K562 (cell line): Measurements from ENCODE around the gene SLC25A11. TPM values are rescaled to one million over a fixed set of nuclear protein-coding genes. Genes with fewer than 3 reads are reported as not detected.

Experiments
- ATF7 ChIP-seq: fragments of 450-650 bp; IDR thresholded peaks from 2 replicates; pipeline ENCODE4 v1.7.1; 2014; ENCODE audit warnings: mild to moderate bottlenecking, moderate library complexity
- CXXC5 ChIP-seq: fragments of 250-450 bp; sonication (Bioruptor Pico); IDR thresholded peaks from 2 replicates; pipeline ENCODE4 v1.8.0; 2022; ENCODE audit warnings: inconsistent platforms, mild to moderate bottlenecking, moderate library complexity
- FOXM1 ChIP-seq, 2 experiments: fragments of 450-650 bp in 1 of 2; sonication (generic) in 1 of 2; formaldehyde crosslinking in 1 of 2; IDR thresholded peaks; 2 replicates each; pipeline versions ENCODE4 v1.6.1 to v1.9.0; 2017 to 2022; ENCODE audit warnings: low read depth in 2 of 2, mild to moderate bottlenecking in 2 of 2, missing genetic modification reagents in 1 of 2, moderate library complexity in 1 of 2
- GATAD2A ChIP-seq: fragments of 450-650 bp; IDR thresholded peaks from 2 replicates; pipeline ENCODE4 v1.6.1; 2017
- HDAC6 ChIP-seq: IDR thresholded peaks from 2 replicates; pipeline ENCODE4 v1.6.1; 2012; ENCODE audit warnings: low read depth, mild to moderate bottlenecking, control low read depth, inconsistent platforms, low read length, moderate library complexity
- KAT8 ChIP-seq: fragments of 450-650 bp; IDR thresholded peaks from 2 replicates; pipeline ENCODE4 v1.6.1; 2016; ENCODE audit warnings: low read depth, mild to moderate bottlenecking
- RBBP5 ChIP-seq: fragments of 200-600 bp; sonication (generic); IDR thresholded peaks from 2 replicates; pipeline ENCODE4 v1.6.1; 2012; ENCODE audit warnings: borderline replicate concordance, mild to moderate bottlenecking, low read length, control low read depth, inconsistent platforms; ENCODE audit not compliant: insufficient read depth, poor library complexity, severe bottlenecking
- RBM22 ChIP-seq: fragments of 200-400 bp; formaldehyde crosslinking; IDR thresholded peaks from 2 replicates; pipeline ENCODE4 v1.6.1; 2018; ENCODE audit warnings: low read length, low read depth; ENCODE audit not compliant: poor library complexity, severe bottlenecking
- SIN3A ChIP-seq, 2 experiments: fragments of 150-350 bp in 1 of 2; IDR thresholded peaks; 2 replicates each; pipeline ENCODE4 v1.6.1; 2011 to 2016; ENCODE audit warnings: borderline replicate concordance in 2 of 2, low read depth in 2 of 2, low read length in 2 of 2, mild to moderate bottlenecking in 2 of 2, moderate library complexity in 2 of 2; ENCODE audit not compliant: control insufficient read depth in 1 of 2
- SMAD3 ChIP-seq: fragments of 450-650 bp; formaldehyde crosslinking; conservative IDR thresholded peaks from 2 replicates; pipeline ENCODE4 v1.4.0; 2020; ENCODE audit warnings: mild to moderate bottlenecking
- ZBTB40 ChIP-seq, 2 experiments: fragments of 450-650 bp in 1 of 2; sonication (generic) in 1 of 2; formaldehyde crosslinking in 1 of 2; IDR thresholded peaks; 2 replicates each; pipeline versions ENCODE4 v1.7.1 to v1.9.0; 2016 to 2022; ENCODE audit warnings: inconsistent platforms in 1 of 2, mild to moderate bottlenecking in 1 of 2, missing genetic modification reagents in 1 of 2
- ZNF253 ChIP-seq: fragments of 250-450 bp; sonication (Bioruptor Pico); conservative IDR thresholded peaks from 2 replicates; pipeline ENCODE4 v1.6.1; 2021; ENCODE audit warnings: mild to moderate bottlenecking
- ZNF592 ChIP-seq: fragments of 450-650 bp; IDR thresholded peaks from 2 replicates; pipeline ENCODE4 v1.6.1; 2017; ENCODE audit warnings: antibody characterized with exemption, mild to moderate bottlenecking
- polyA plus RNA-seq, 8 experiments: library from polyadenylated mRNA; depleted of rRNA in 4 of 8; stranded (reverse) in 5 of 8; unstranded in 3 of 8; fragments of >200 nt; fragmentation: Nextera tagmentation in 2 of 8; fragmentation: Illumina TruSeq in 1 of 8; extraction: Ambion mirVana in 2 of 8; extraction: Trizol in 1 of 8; gene quantifications; 2 replicates each; pipeline versions ENCODE4 v1.2.1 to v1.2.3, GENCODE V29; 2011 to 2014; ENCODE audit warnings: inconsistent platforms in 1 of 8, missing spikeins in 1 of 8
- total RNA-seq, 7 experiments: library from RNA; depleted of rRNA in 6 of 7; stranded (reverse); fragments of >200 nt in 6 of 7; fragmentation: Illumina TruSeq in 2 of 7; extraction: Trizol in 2 of 7; gene quantifications; 2 replicates each; pipeline versions ENCODE4 v1.2.1 to v1.2.3, GENCODE V29; 2011 to 2021; ENCODE audit warnings: low replicate concordance in 1 of 7

Gene SLC25A11
- total and polyA plus RNA-seq, 9 of the 15 experiments (the other 6 are each of a cell fraction or from before 2014, with no cell fraction given), result 3.1 to 56.7 (median 32.9) TPM

- TF ChIP-seq ZNF592 (no peak), ATF7 (no peak), FOXM1 (IDR thresholded peaks at IDR 0.05; ENCODE audit: low read depth) (no peak), FOXM1 (CRISPR knock-in tag; IDR thresholded peaks at IDR 0.05; ENCODE audit: low read depth) (0 out of 2 replicates have a peak, but pooled peaks have one; percentile 29), HDAC6 (no peak), KAT8 (no peak), SIN3A (IDR thresholded peaks at IDR 0.05; ENCODE audit: borderline replicate concordance in 2 of 2, control insufficient read depth in 1 of 2, low read depth in 2 of 2, low read length in 2 of 2) (peak; percentile 21 to 80; a peak in 3 of 4 replicates), ZNF253 (CRISPR knock-in tag) (no peak), SMAD3 (no peak), ZBTB40 (IDR thresholded peaks at IDR 0.05) (peak; percentile 75), ZBTB40 (CRISPR knock-in tag; IDR thresholded peaks at IDR 0.05) (no peak), GATAD2A (no peak), RBBP5 (no peak), CXXC5 (CRISPR knock-in tag) (peak; percentile 71), RBM22 (peak; percentile 91)
These were observed 7.7 kb upstream of the SLC25A11 start (continued) for GRCh38 chr17:4947411-4948165.
